T-helper 17 cell (primary cell): Measurements from ENCODE around the gene DLL4. TPM values are rescaled to one million over a fixed set of nuclear protein-coding genes. Genes with fewer than 3 reads are reported as not detected.

ENCODE experiments used
- ATAC-seq: fragments of 150-1000 bp; cut with Tn5 transposase; 2 replicates; pipeline ENCODE4 v1.10.0; 2021; ENCODE audit warnings: mild to moderate bottlenecking, moderate library complexity
- DNase-seq, 3 donors: peaks; one replicate each; pipeline versions ENCODE4 v3.0.0 to v3.0.0-alpha.2; 2020 to 2021
- H3K9me3 ChIP-seq: one replicate; pipeline ENCODE4 v1.7.0; 2013; ENCODE audit warnings: low read length, mild to moderate bottlenecking; ENCODE audit not compliant: control insufficient read depth, poor library complexity, severe bottlenecking
- H3K27ac Mint-ChIP-seq: one replicate; pipeline ENCODE4 v1.8.0; 2022; ENCODE audit warnings: mild to moderate bottlenecking, moderate library complexity, mixed read lengths
- H3K27me3 Mint-ChIP-seq: one replicate; pipeline ENCODE4 v1.8.0; 2022; ENCODE audit warnings: mixed read lengths
- H3K36me3 Mint-ChIP-seq: one replicate; pipeline ENCODE4 v1.8.0; 2022; ENCODE audit warnings: low read depth, mixed read lengths
- H3K4me1 Mint-ChIP-seq: one replicate; pipeline ENCODE4 v1.8.0; 2022; ENCODE audit warnings: mild to moderate bottlenecking, mixed read lengths
- H3K4me3 Mint-ChIP-seq: one replicate; pipeline ENCODE4 v1.8.0; 2022; ENCODE audit warnings: mild to moderate bottlenecking, moderate library complexity, mixed read lengths
- total RNA-seq, 4 donors: library from RNA in 2 of 4; stranded (reverse) in 2 of 4; gene quantifications; one replicate each; pipeline ENCODE4 v1.2.3 and lab custom pipeline; 2022 to 2026

Gene DLL4
- total RNA-seq, 2 donors from 2014 or later = not detected

GRCh38 chr15:40899536-40900207, 29.5 kb upstream of the DLL4 start:
- H3K4me1 Mint-ChIP-seq = peaks cover 25% of the 10 kb centered on the region
- DNase-seq = no peak
- no peak overlapping the region for H3K4me3 Mint-ChIP-seq
- no peak for ATAC-seq
- H3K27me3 Mint-ChIP-seq = no peaks in the 10 kb centered on the region
- H3K27ac Mint-ChIP-seq = no peak overlapping the region
- H3K9me3 ChIP-seq = no peaks in the 10 kb centered on the region
- no peaks in the 10 kb centered on the region for H3K36me3 Mint-ChIP-seq

- Mint-ChIP-seq H3K27me3 (no peaks in the 10 kb centered on the region), H3K4me1 (peaks cover 18% of the 10 kb centered on the region), H3K4me3 (no peak overlapping the region), H3K36me3 (no peaks in the 10 kb centered on the region), H3K27ac (peak overlapping the region; percentile 29)
- DNase-seq (no peak), ATAC-seq (no peak)
- H3K9me3 ChIP-seq = no peaks in the 10 kb centered on the region
These were observed 28.7 kb upstream of the DLL4 start for GRCh38 chr15:40900256-40901052.

GRCh38 chr15:40901053-40901443, 28.1 kb upstream of the DLL4 start:
- H3K4me3 Mint-ChIP-seq = no peak overlapping the region
- no peak for ATAC-seq
- H3K9me3 ChIP-seq = no peaks in the 10 kb centered on the region
- H3K27ac Mint-ChIP-seq = peak overlapping the region; percentile 29
- peaks cover 18% of the 10 kb centered on the region for H3K4me1 Mint-ChIP-seq
- no peaks in the 10 kb centered on the region for H3K27me3 Mint-ChIP-seq
- no peak for DNase-seq
- no peaks in the 10 kb centered on the region for H3K36me3 Mint-ChIP-seq

GRCh38 chr15:40902605-40903561, 26.3 kb upstream of the DLL4 start:
- DNase-seq (no peak), ATAC-seq (no peak)
- H3K9me3 ChIP-seq = no peaks in the 10 kb centered on the region
- Mint-ChIP-seq H3K36me3 (no peaks in the 10 kb centered on the region), H3K27ac (peak overlapping the region; percentile 87), H3K4me1 (peaks cover 18% of the 10 kb centered on the region), H3K4me3 (no peak overlapping the region), H3K27me3 (no peaks in the 10 kb centered on the region)

- H3K36me3 Mint-ChIP-seq = no peaks in the 10 kb centered on the region
- H3K4me1 Mint-ChIP-seq = peaks cover 20% of the 10 kb centered on the region
- H3K27me3 Mint-ChIP-seq = no peaks in the 10 kb centered on the region
- no peaks in the 10 kb centered on the region for H3K9me3 ChIP-seq
- no peak overlapping the region for H3K27ac Mint-ChIP-seq
- ATAC-seq (no peak), DNase-seq (no peak)
- H3K4me3 Mint-ChIP-seq = peak overlapping the region; percentile 45
These were observed 24.5 kb upstream of the DLL4 start for GRCh38 chr15:40904552-40905201.

GRCh38 chr15:40906091-40906990, 22.8 kb upstream of the DLL4 start:
- no peaks in the 10 kb centered on the region for H3K36me3 Mint-ChIP-seq
- peak overlapping the region; percentile 32 for H3K27ac Mint-ChIP-seq
- peaks cover 18% of the 10 kb centered on the region for H3K4me1 Mint-ChIP-seq

GRCh38 chr15:40906991-40907802, 21.9 kb upstream of the DLL4 start:
- peaks cover 18% of the 10 kb centered on the region for H3K4me1 Mint-ChIP-seq
- DNase-seq (peak in 2 of 3 donors; percentile 36 to 40), ATAC-seq (peak; percentile 49)
- H3K27ac Mint-ChIP-seq = peak overlapping the region; percentile 27
- H3K9me3 ChIP-seq = no peaks in the 10 kb centered on the region
- H3K4me3 Mint-ChIP-seq = peak overlapping the region; percentile 88
- H3K27me3 Mint-ChIP-seq = no peaks in the 10 kb centered on the region
- no peaks in the 10 kb centered on the region for H3K36me3 Mint-ChIP-seq

More at GRCh38 chr15:40906091-40906990, 22.8 kb upstream of the DLL4 start:
- peak; percentile 66 to 70 (median 67) for DNase-seq
- ATAC-seq = peak; percentile 75
- H3K9me3 ChIP-seq = no peaks in the 10 kb centered on the region
- no peaks in the 10 kb centered on the region for H3K27me3 Mint-ChIP-seq
- peak overlapping the region; percentile 88 for H3K4me3 Mint-ChIP-seq

GRCh38 chr15:40908095-40908494, 21.0 kb upstream of the DLL4 start:
- ATAC-seq (no peak), DNase-seq (no peak)
- H3K27ac Mint-ChIP-seq = peak overlapping the region; percentile 60
- no peaks in the 10 kb centered on the region for H3K27me3 Mint-ChIP-seq
- H3K36me3 Mint-ChIP-seq = no peaks in the 10 kb centered on the region
- H3K9me3 ChIP-seq = no peaks in the 10 kb centered on the region
- peaks cover 18% of the 10 kb centered on the region for H3K4me1 Mint-ChIP-seq
- H3K4me3 Mint-ChIP-seq = peak overlapping the region; percentile 88

- ATAC-seq (no peak), DNase-seq (no peak)
- H3K36me3 Mint-ChIP-seq = no peaks in the 10 kb centered on the region
- H3K27ac Mint-ChIP-seq = peak overlapping the region; percentile 60
- no peak overlapping the region for H3K4me3 Mint-ChIP-seq
- H3K4me1 Mint-ChIP-seq = peaks cover 9% of the 10 kb centered on the region
- H3K9me3 ChIP-seq = no peaks in the 10 kb centered on the region
- no peaks in the 10 kb centered on the region for H3K27me3 Mint-ChIP-seq
These were observed 19.2 kb upstream of the DLL4 start for GRCh38 chr15:40909662-40910630.

GRCh38 chr15:40911141-40911540, 18.0 kb upstream of the DLL4 start:
- ATAC-seq = no peak

More at GRCh38 chr15:40911141-40911540, 18.0 kb upstream of the DLL4 start:
- Mint-ChIP-seq H3K4me3 (no peak overlapping the region), H3K27ac (no peak overlapping the region), H3K27me3 (no peaks in the 10 kb centered on the region), H3K36me3 (no peaks in the 10 kb centered on the region), H3K4me1 (peaks cover 9% of the 10 kb centered on the region)
- no peaks in the 10 kb centered on the region for H3K9me3 ChIP-seq
- DNase-seq = no peak
